Keratinocyte (primary cell): ENCODE measurements around the gene FMN1. TPM values are rescaled to one million over a fixed set of nuclear protein-coding genes. Genes with fewer than 3 reads are reported as not detected.

Source experiments
- DNase-seq: peaks from one replicate; pipeline ENCODE4 v3.0.0-alpha.2; 2011; ENCODE audit warnings: low read depth, missing footprints, low spot score
- FAIRE-seq: peaks from 2 replicates; lab custom pipeline; 2011; peaks lifted over from hg19 to GRCh38; lab: Jason Lieb, UNC
- H2AFZ ChIP-seq: 2 replicates; pipeline ENCODE4 v1.6.0; 2012; ENCODE audit warnings: low read length, control low read depth, inconsistent platforms; ENCODE audit not compliant: control insufficient read depth
- H3K27ac ChIP-seq: 2 replicates; pipeline ENCODE4 v1.5.1; 2011; ENCODE audit warnings: low read length; ENCODE audit not compliant: control insufficient read depth, insufficient read depth
- H3K27me3 ChIP-seq: 3 replicates; pipeline ENCODE4 v1.6.0; 2011; ENCODE audit warnings: low read length; ENCODE audit not compliant: control insufficient read depth, insufficient read depth; ENCODE audit errors: extremely low read depth
- H3K36me3 ChIP-seq, 2 experiments: 2 replicates in 1 of 2; 3 replicates in 1 of 2; pipeline ENCODE4 v1.5.1; 2011; ENCODE audit warnings: low read length in 2 of 2, mild to moderate bottlenecking in 1 of 2; ENCODE audit not compliant: control insufficient read depth in 2 of 2, insufficient read depth in 2 of 2; ENCODE audit errors: extremely low read depth in 1 of 2
- H3K4me1 ChIP-seq: 3 replicates; pipeline ENCODE4 v1.5.1; 2011; ENCODE audit warnings: low read length; ENCODE audit not compliant: control insufficient read depth, insufficient read depth; ENCODE audit errors: extremely low read depth
- H3K4me2 ChIP-seq: 3 replicates; pipeline ENCODE4 v1.6.0; 2011; ENCODE audit warnings: low read depth, low read length; ENCODE audit not compliant: control insufficient read depth, insufficient read depth; ENCODE audit errors: extremely low read depth
- H3K4me3 ChIP-seq, 3 experiments: fragments of 200-600 bp in 1 of 3; sonication (generic) in 1 of 3; 2 replicates in 2 of 3; 3 replicates in 1 of 3; pipeline ENCODE4 v1.5.1; 2011 to 2016; ENCODE audit warnings: low read length in 3 of 3, mild to moderate bottlenecking in 3 of 3, control low read depth in 2 of 3, inconsistent platforms in 1 of 3, low read depth in 1 of 3, mixed read lengths in 1 of 3, mixed run types in 1 of 3, moderate library complexity in 1 of 3; ENCODE audit not compliant: control insufficient read depth in 2 of 3, insufficient read depth in 2 of 3; ENCODE audit errors: extremely low read depth in 1 of 3
- H3K79me2 ChIP-seq: 2 replicates; pipeline ENCODE4 v1.6.0; 2012; ENCODE audit warnings: low read length; ENCODE audit not compliant: control insufficient read depth, insufficient read depth
- H3K9ac ChIP-seq: 3 replicates; pipeline ENCODE4 v1.6.0; 2011; ENCODE audit warnings: low read length; ENCODE audit not compliant: control insufficient read depth, insufficient read depth; ENCODE audit errors: extremely low read depth
- H3K9me1 ChIP-seq: 3 replicates; pipeline ENCODE4 v1.6.0; 2011; ENCODE audit warnings: low read length; ENCODE audit not compliant: control insufficient read depth, insufficient read depth; ENCODE audit errors: extremely low read depth
- H3K9me3 ChIP-seq: 2 replicates; pipeline ENCODE4 v1.5.1; 2012; ENCODE audit warnings: low read depth, low read length; ENCODE audit not compliant: control insufficient read depth
- H4K20me1 ChIP-seq: 3 replicates; pipeline ENCODE4 v1.6.0; 2011; ENCODE audit warnings: low read length; ENCODE audit not compliant: control insufficient read depth, insufficient read depth; ENCODE audit errors: extremely low read depth
- EZH2 ChIP-seq: IDR thresholded peaks from one replicate; pipeline ENCODE4 v1.6.1; 2012; ENCODE audit warnings: inconsistent platforms, mild to moderate bottlenecking, low read length, moderate library complexity
- dilution Hi-C: fragments of 300-500 bp; cut with MboI; formaldehyde crosslinking; loops from one replicate; pipeline ENCODE4 v1.7.0; 2020; ENCODE audit warnings: low sequenced_read_pairs; ENCODE audit not compliant: extremely low pct_ligation_motif_present
- polyA plus RNA-seq, 5 experiments: library from polyadenylated mRNA; depleted of rRNA in 3 of 5; stranded (reverse) in 3 of 5; stranded (forward) in 1 of 5; unstranded in 1 of 5; fragments of >200 nt; gene quantifications; 1 replicate in 1 of 5; 2 replicates in 3 of 5; 3 replicates in 1 of 5; pipeline versions ENCODE4 v1.2.1 to v1.2.3, GENCODE V29; 2011 to 2012; ENCODE audit warnings: missing spikeins in 2 of 5, low read depth in 1 of 5, low replicate concordance in 1 of 5
- TF ChIP-seq, protein P1 (sequence below), 3 experiments: IDR thresholded peaks in 1 of 3; conservative IDR thresholded peaks in 1 of 3; optimal IDR thresholded peaks in 1 of 3; 2 replicates in 2 of 3; 3 replicates in 1 of 3; pipeline versions ENCODE3 to v1.5.1; 2011; ENCODE audit warnings: low read length in 3 of 3, mild to moderate bottlenecking in 3 of 3, moderate library complexity in 2 of 3, control low read depth in 1 of 3, inconsistent platforms in 1 of 3; ENCODE audit not compliant: insufficient read depth in 2 of 3; ENCODE audit errors: extremely low read depth in 1 of 3

Gene FMN1
- polyA plus RNA-seq, 1 donor (not counting 4 experiments of a cell fraction or from before 2014, with no cell fraction given) = 0.71 TPM

GRCh38 chr15:33096134-33096533 is 98.4 kb downstream of the FMN1 start:
- TF ChIP-seq, protein P1, sequence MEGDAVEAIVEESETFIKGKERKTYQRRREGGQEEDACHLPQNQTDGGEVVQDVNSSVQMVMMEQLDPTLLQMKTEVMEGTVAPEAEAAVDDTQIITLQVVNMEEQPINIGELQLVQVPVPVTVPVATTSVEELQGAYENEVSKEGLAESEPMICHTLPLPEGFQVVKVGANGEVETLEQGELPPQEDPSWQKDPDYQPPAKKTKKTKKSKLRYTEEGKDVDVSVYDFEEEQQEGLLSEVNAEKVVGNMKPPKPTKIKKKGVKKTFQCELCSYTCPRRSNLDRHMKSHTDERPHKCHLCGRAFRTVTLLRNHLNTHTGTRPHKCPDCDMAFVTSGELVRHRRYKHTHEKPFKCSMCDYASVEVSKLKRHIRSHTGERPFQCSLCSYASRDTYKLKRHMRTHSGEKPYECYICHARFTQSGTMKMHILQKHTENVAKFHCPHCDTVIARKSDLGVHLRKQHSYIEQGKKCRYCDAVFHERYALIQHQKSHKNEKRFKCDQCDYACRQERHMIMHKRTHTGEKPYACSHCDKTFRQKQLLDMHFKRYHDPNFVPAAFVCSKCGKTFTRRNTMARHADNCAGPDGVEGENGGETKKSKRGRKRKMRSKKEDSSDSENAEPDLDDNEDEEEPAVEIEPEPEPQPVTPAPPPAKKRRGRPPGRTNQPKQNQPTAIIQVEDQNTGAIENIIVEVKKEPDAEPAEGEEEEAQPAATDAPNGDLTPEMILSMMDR (optimal IDR thresholded peaks at IDR 0.05 in 1 of 3, IDR thresholded peaks at IDR 0.05 in 1 of 3, conservative IDR thresholded peaks at IDR 0.05 in 1 of 3; ENCODE audit: extremely low read depth in 1 of 3, insufficient read depth in 2 of 3, low read length in 3 of 3) = no peak
- TF ChIP-seq EZH2 = no peak
- H3K9me3 ChIP-seq = no peaks in the 10 kb centered on the region
- DNase-seq = no peak
- no peaks in the 10 kb centered on the region for H3K27me3 ChIP-seq
- H3K27ac ChIP-seq = no peak overlapping the region
- no peaks in the 10 kb centered on the region for H3K9me1 ChIP-seq
- H3K4me1 ChIP-seq = peaks cover 16% of the 10 kb centered on the region
- H4K20me1 ChIP-seq = no peaks in the 10 kb centered on the region
- dilution Hi-C loops = no loop called here
- no peaks in the 10 kb centered on the region for H3K36me3 ChIP-seq
- H3K79me2 ChIP-seq = no peaks in the 10 kb centered on the region
- no peak for FAIRE-seq
- H3K4me2 ChIP-seq = no peak overlapping the region
- no peak overlapping the region for H2AFZ ChIP-seq
- H3K4me3 ChIP-seq = no peak overlapping the region
- H3K9ac ChIP-seq = no peak overlapping the region

- H3K27me3 ChIP-seq = no peaks in the 10 kb centered on the region
- H3K4me1 ChIP-seq = peaks cover 16% of the 10 kb centered on the region
- no peak overlapping the region for H3K27ac ChIP-seq
- FAIRE-seq (no peak), DNase-seq (no peak)
- no peaks in the 10 kb centered on the region for H3K36me3 ChIP-seq
- dilution Hi-C loops = no loop called here
- H3K9me3 ChIP-seq = no peaks in the 10 kb centered on the region
- H3K79me2 ChIP-seq = no peaks in the 10 kb centered on the region
- no peak overlapping the region for H2AFZ ChIP-seq
- H4K20me1 ChIP-seq = no peaks in the 10 kb centered on the region
- no peak for TF ChIP-seq EZH2
- TF ChIP-seq, protein P1 (optimal IDR thresholded peaks at IDR 0.05 in 1 of 3, IDR thresholded peaks at IDR 0.05 in 1 of 3, conservative IDR thresholded peaks at IDR 0.05 in 1 of 3; ENCODE audit: extremely low read depth in 1 of 3, insufficient read depth in 2 of 3, low read length in 3 of 3) = no peak
- H3K4me2 ChIP-seq = no peak overlapping the region
- no peaks in the 10 kb centered on the region for H3K9me1 ChIP-seq
- H3K9ac ChIP-seq = no peak overlapping the region
- no peak overlapping the region for H3K4me3 ChIP-seq
Observed at GRCh38 chr15:33095641-33096040, 98.9 kb downstream of the FMN1 start.
